Activated B cell treated with CpG ODN at 0.5 μM for 24 hours (primary cell): Measurements from ENCODE around the gene POR. TPM values are rescaled to one million over a fixed set of nuclear protein-coding genes. Genes with fewer than 3 reads are reported as not detected.
"Not testable (repeated sequence)": the region's sequence is repeated elsewhere in the genome, so short reads cannot be mapped to it uniquely, and the experiment has no call there.

Experiments
- ATAC-seq: fragments of 200-7000 bp; cut with Tn5 transposase; one replicate; pipeline ENCODE4 v1.10.0; 2021; ENCODE audit warnings: low read depth, mild to moderate bottlenecking, moderate library complexity
- CTCF ChIA-PET: fragments of 350-600 bp; sonication (Branson Sonifier 250); formaldehyde crosslinking; loops from one replicate; lab custom pipeline; 2021; ENCODE audit warnings: antibody characterized with exemption; lab: Charles Lee
- POLR2A ChIA-PET: fragments of 350-600 bp; sonication (Branson Sonifier 250); formaldehyde crosslinking; loops from one replicate; lab custom pipeline; 2021; ENCODE audit warnings: antibody characterized with exemption; lab: Charles Lee
- DNase-seq: peaks from one replicate; pipeline ENCODE4 v3.0.0; 2022
- H3K27ac Mint-ChIP-seq: one replicate; pipeline ENCODE4 v1.8.0; 2020; ENCODE audit warnings: mixed read lengths
- H3K27me3 Mint-ChIP-seq: one replicate; pipeline ENCODE4 v1.8.0; 2021; ENCODE audit warnings: mixed read lengths
- H3K36me3 Mint-ChIP-seq: one replicate; pipeline ENCODE4 v1.8.0; 2021; ENCODE audit warnings: low read depth, mixed read lengths
- H3K4me1 Mint-ChIP-seq: one replicate; pipeline ENCODE4 v1.8.0; 2021; ENCODE audit warnings: mixed read lengths
- H3K4me3 Mint-ChIP-seq: one replicate; pipeline ENCODE4 v1.8.0; 2020; ENCODE audit warnings: mild to moderate bottlenecking, mixed read lengths
- H3K9me3 Mint-ChIP-seq: one replicate; pipeline ENCODE4 v1.8.0; 2020; ENCODE audit warnings: mixed read lengths
- CTCF ChIP-seq: fragments of 200-600 bp; IDR thresholded peaks from one replicate; pipeline ENCODE4 v1.8.0; 2022; ENCODE audit warnings: antibody characterized with exemption, mild to moderate bottlenecking
- intact Hi-C: fragments of 100-400 bp; cut with micrococcal nuclease; formaldehyde crosslinking; loops from one replicate; pipeline ENCODE4 v1.15.1; 2024
- total RNA-seq: library from RNA; stranded (reverse); gene quantifications from 2 replicates; pipeline ENCODE4 v1.2.3, GENCODE V29; 2022

POR gene
- total RNA-seq, 1 donor from 2014 or later = 63.5 TPM

DNA sequence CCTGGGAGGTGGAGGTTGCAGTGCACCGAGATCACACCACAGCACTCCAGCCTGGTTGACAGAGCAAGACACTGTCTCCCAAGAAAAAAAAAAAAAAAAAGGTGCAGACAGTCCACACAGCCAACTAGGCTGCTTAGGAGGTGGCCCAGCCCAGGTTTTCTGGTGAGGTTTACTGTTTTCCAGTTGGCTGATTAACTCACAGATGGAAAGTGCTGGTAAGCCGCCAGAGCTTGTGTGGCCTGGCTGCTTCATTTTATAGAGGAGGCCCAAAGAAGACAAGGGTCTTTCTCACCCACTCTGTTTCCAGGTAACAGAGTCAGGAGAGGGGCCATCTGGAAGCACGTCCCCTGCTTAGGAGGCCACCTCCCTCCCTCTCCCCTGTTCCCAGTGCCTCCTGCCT lies 29.9 kb upstream of the POR start:
- ATAC-seq = no peak
- peaks cover 9% of the 10 kb centered on the region for H3K4me1 Mint-ChIP-seq
- H3K9me3 Mint-ChIP-seq = no peaks in the 10 kb centered on the region
- peaks cover 66% of the 10 kb centered on the region for H3K36me3 Mint-ChIP-seq
- intact Hi-C loops = no loop called here
- CTCF ChIA-PET = no interaction called here
- no peak overlapping the region for H3K27ac Mint-ChIP-seq
- no peaks in the 10 kb centered on the region for H3K27me3 Mint-ChIP-seq
- POLR2A ChIA-PET = interaction anchor here (0.7 kb wide), 1 partner anchor 1962 kb away, joined by 4 read pairs; no protein-coding TSS in a partner anchor
- TF ChIP-seq CTCF = no peak
- DNase-seq = no peak
- H3K4me3 Mint-ChIP-seq = no peak overlapping the region

DNA sequence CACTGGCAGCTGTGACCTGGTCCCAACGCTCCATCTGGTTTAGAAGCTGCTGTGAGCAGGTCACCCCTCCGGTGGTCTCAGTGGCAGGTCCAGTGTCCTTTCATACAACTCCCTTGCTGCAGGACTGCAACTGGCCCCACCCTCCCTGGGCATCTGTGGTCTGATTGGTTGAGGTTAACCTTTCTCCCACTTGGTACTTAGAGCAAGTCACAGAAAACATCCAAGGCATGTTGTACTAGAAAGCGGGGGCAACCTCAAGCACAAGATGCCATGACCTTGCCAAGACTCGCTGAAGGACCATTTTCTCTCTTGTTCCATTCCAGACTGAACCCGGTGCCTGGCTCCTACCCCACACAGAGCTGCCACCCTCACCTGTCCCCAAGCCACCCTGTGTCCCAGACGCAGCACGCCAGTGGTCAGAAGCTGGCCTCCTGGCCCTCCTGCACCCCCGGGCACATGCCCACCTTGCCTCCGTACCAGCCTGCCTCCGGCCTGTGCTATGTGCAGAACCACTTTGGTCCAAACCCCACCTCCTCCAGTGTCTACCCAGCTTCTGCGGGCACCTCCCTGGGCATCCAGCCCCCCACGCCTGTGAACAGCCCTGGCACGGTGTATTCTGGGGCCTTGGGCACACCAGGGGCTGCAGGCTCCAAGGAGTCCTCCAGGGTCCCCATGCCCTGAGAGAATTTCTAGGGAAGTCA lies 27.1 kb upstream of the POR start:
- Mint-ChIP-seq H3K36me3 (peaks cover 51% of the 10 kb centered on the region), H3K27me3 (no peaks in the 10 kb centered on the region), H3K4me3 (no peak overlapping the region), H3K4me1 (peaks cover 3% of the 10 kb centered on the region), H3K9me3 (no peaks in the 10 kb centered on the region), H3K27ac (no peak overlapping the region)
- POLR2A ChIA-PET = interaction anchor here (0.7 kb wide), 1 partner anchor 8 kb away, joined by 4 read pairs; no protein-coding TSS in a partner anchor
- TF ChIP-seq CTCF = no peak
- ATAC-seq (no peak), DNase-seq (no peak)
- CTCF ChIA-PET = no interaction called here
- intact Hi-C loops = no loop called here

GRCh38 chr7:75888464-75889222 lies 26.3 kb upstream of the POR start:
- Mint-ChIP-seq H3K27ac (no peak overlapping the region), H3K4me3 (no peak overlapping the region), H3K27me3 (no peaks in the 10 kb centered on the region), H3K36me3 (peaks cover 44% of the 10 kb centered on the region), H3K4me1 (no peaks in the 10 kb centered on the region), H3K9me3 (no peaks in the 10 kb centered on the region)
- DNase-seq (no peak), ATAC-seq (no peak)
- ChIA-PET POLR2A (no interaction called here), CTCF (no interaction called here)
- intact Hi-C loops = no loop called here
- TF ChIP-seq CTCF = no peak

DNA sequence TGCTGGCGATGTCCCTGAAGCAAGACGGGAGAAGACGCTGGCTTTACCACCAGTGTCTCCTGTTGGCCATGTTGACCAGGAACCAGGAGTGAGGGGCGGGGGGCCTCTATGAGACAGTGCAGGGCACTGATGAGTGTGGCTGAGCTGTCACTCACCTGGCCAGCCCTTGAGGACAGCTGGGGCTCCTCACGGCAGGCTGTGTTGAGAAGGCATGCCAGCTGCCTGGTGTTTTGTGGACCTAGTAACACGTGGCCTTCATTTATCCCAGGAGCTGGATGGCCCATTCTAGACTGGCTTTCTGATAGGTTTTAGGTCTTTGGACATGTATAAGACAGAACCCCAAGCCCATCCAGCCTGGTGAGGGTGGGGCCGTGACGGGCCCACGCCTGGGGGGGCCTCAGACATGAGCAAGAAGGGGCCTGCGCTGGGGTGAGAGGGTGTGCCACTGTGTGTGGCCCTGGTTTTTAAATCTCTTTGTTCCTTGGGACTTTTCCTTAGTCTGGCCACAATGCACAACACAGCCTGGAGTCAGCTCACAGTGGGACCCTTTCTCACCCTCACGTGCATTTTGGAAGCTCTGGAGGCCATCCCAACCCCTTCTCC lies 25.6 kb upstream of the POR start:
- TF ChIP-seq CTCF = no peak
- H3K27ac Mint-ChIP-seq = no peak overlapping the region
- no peak overlapping the region for H3K4me3 Mint-ChIP-seq
- no peak for ATAC-seq
- intact Hi-C loops = no loop called here
- ChIA-PET POLR2A (interaction anchor here (0.6 kb wide), 1 partner anchor 16 kb away, joined by 3 read pairs; no protein-coding TSS in a partner anchor), CTCF (no interaction called here)
- peaks cover 40% of the 10 kb centered on the region for H3K36me3 Mint-ChIP-seq
- H3K9me3 Mint-ChIP-seq = no peaks in the 10 kb centered on the region
- no peaks in the 10 kb centered on the region for H3K27me3 Mint-ChIP-seq
- no peak for DNase-seq
- H3K4me1 Mint-ChIP-seq = no peaks in the 10 kb centered on the region

- Mint-ChIP-seq H3K4me1 (no peaks in the 10 kb centered on the region), H3K36me3 (peaks cover 37% of the 10 kb centered on the region), H3K27me3 (no peaks in the 10 kb centered on the region), H3K9me3 (no peaks in the 10 kb centered on the region), H3K27ac (no peak overlapping the region), H3K4me3 (no peak overlapping the region)
- CTCF ChIA-PET = no interaction called here
- POLR2A ChIA-PET = interaction anchor here (0.6 kb wide), 1 partner anchor 15 kb away, joined by 3 read pairs; no protein-coding TSS in a partner anchor
- no peak for TF ChIP-seq CTCF
- ATAC-seq (no peak), DNase-seq (no peak)
- intact Hi-C loops = no loop called here
Observed at GRCh38 chr7:75889826-75890225, 25.1 kb upstream of the POR start.

- ATAC-seq, H3K27ac Mint-ChIP-seq, DNase-seq, intact Hi-C loops, H3K27me3 Mint-ChIP-seq, H3K4me1 Mint-ChIP-seq, H3K4me3 Mint-ChIP-seq, CTCF ChIA-PET, H3K9me3 Mint-ChIP-seq: not testable (repeated sequence)
- peaks cover 28% of the 10 kb centered on the region for H3K36me3 Mint-ChIP-seq
- POLR2A ChIA-PET = interaction anchor here (0.7 kb wide), 1 partner anchor 819 kb away, joined by 3 read pairs; no protein-coding TSS in a partner anchor
Observed at GRCh38 chr7:75891237-75891636, 23.7 kb upstream of the POR start.
